NCI-H2227 treated with DMSO at 0.1 percent for 48 hours (cell line): ENCODE measurements around the gene HESX1.
A peak's percentile ranks its signal among the peaks of the same experiment; 100 is the strongest.

Experiments used
- DNase-seq: peaks from one replicate; lab custom pipeline; 2025; lab: John Stamatoyannopoulos, UW

The HESX1 gene

GRCh38 chr3:57199895-57200297, at the start of gene HESX1:
TSS of gene HESX1 (minus strand) at chr3:57199978. CDS start at chr3:57199918, 60 bp downstream.
- no peak for DNase-seq

GRCh38 chr3:57244946-57245345, 45.2 kb upstream of the HESX1 start:
- no peak for DNase-seq

GRCh38 chr3:57234613-57235575, 35.1 kb upstream of the HESX1 start:
- no peak for DNase-seq

GRCh38 chr3:57233799-57234198, 34.0 kb upstream of the HESX1 start:
- no peak for DNase-seq

GRCh38 chr3:57230006-57230405, 30.2 kb upstream of the HESX1 start:
- DNase-seq = no peak

- peak; percentile 37 for DNase-seq
These were observed 28.4 kb upstream of the HESX1 start for GRCh38 chr3:57227930-57228751.

GRCh38 chr3:57227204-57227929, 27.6 kb upstream of the HESX1 start, which contains the start of gene APPL1:
TSS of gene APPL1 (plus strand) at chr3:57227729. CDS start at chr3:57227884, 155 bp downstream.
- DNase-seq = peak; percentile 75

GRCh38 chr3:57226176-57226575, 26.4 kb upstream of the HESX1 start:
- no peak for DNase-seq

- no peak for DNase-seq
These were observed 25.1 kb upstream of the HESX1 start for GRCh38 chr3:57224856-57225255.

GRCh38 chr3:57221883-57222282, 22.1 kb upstream of the HESX1 start:
- peak; percentile 12 for DNase-seq

GRCh38 chr3:57206423-57206822, 6.6 kb upstream of the HESX1 start:
- no peak for DNase-seq

GRCh38 chr3:57194641-57195040, 5.1 kb downstream of the HESX1 start:
- no peak for DNase-seq

GRCh38 chr3:57192028-57192427, 7.8 kb downstream of the HESX1 start:
- DNase-seq = no peak

GRCh38 chr3:57184526-57184925, 15.3 kb downstream of the HESX1 start:
- DNase-seq = no peak

GRCh38 chr3:57179580-57180410, 20.0 kb downstream of the HESX1 start:
- no peak for DNase-seq

- no peak for DNase-seq
These were observed 23.7 kb downstream of the HESX1 start for GRCh38 chr3:57176045-57176444.

- DNase-seq = no peak
These were observed 26.1 kb downstream of the HESX1 start for GRCh38 chr3:57173687-57174086.

GRCh38 chr3:57170946-57171345, 28.8 kb downstream of the HESX1 start:
- DNase-seq = no peak

GRCh38 chr3:57169872-57170623, 29.7 kb downstream of the HESX1 start:
- DNase-seq = peak; percentile 63

GRCh38 chr3:57169108-57169507, 30.7 kb downstream of the HESX1 start:
- no peak for DNase-seq
